Spleen (tissue), 11 donors: ENCODE measurements around the gene HIP1. TPM values are rescaled to one million over a fixed set of nuclear protein-coding genes. Genes with fewer than 3 reads are reported as not detected.

Experiments
- DNase-seq: peaks from one replicate; pipeline ENCODE4 v3.0.0-alpha.2; 2020
- H3K27ac ChIP-seq, 8 donors: fragments of 200-600 bp; sonication (generic) in 7 of 8; 1 replicate in 4 of 8; 2 replicates in 4 of 8; pipeline versions ENCODE4 v1.5.0 to v1.8.0; 2016 to 2021; ENCODE audit warnings: inconsistent platforms in 4 of 8, mild to moderate bottlenecking in 4 of 8, moderate library complexity in 1 of 8
- H3K27me3 ChIP-seq, 7 donors: fragments of 200-600 bp; sonication (generic) in 6 of 7; replicated peaks in 1 of 7; 1 replicate in 4 of 7; 2 replicates in 3 of 7; pipeline versions ENCODE4 v1.5.0 to v1.8.0; 2016 to 2021; ENCODE audit warnings: inconsistent platforms in 3 of 7, mild to moderate bottlenecking in 1 of 7
- H3K36me3 ChIP-seq, 6 donors: fragments of 200-600 bp; sonication (generic) in 5 of 6; 1 replicate in 4 of 6; 2 replicates in 2 of 6; pipeline versions ENCODE4 v1.5.0 to v1.8.0; 2016 to 2021; ENCODE audit warnings: inconsistent platforms in 2 of 6
- H3K4me1 ChIP-seq, 6 donors: fragments of 200-600 bp; sonication (generic) in 5 of 6; 1 replicate in 3 of 6; 2 replicates in 3 of 6; pipeline versions ENCODE4 v1.5.0 to v1.8.0; 2016 to 2021; ENCODE audit warnings: inconsistent platforms in 3 of 6
- H3K4me3 ChIP-seq, 8 donors: fragments of 200-600 bp; sonication (generic) in 7 of 8; 1 replicate in 4 of 8; 2 replicates in 4 of 8; pipeline versions ENCODE4 v1.5.0 to v1.8.0; 2016 to 2021; ENCODE audit warnings: inconsistent platforms in 4 of 8, mild to moderate bottlenecking in 4 of 8, moderate library complexity in 2 of 8
- H3K9me3 ChIP-seq, 8 donors: fragments of 200-600 bp; sonication (generic) in 7 of 8; 1 replicate in 4 of 8; 2 replicates in 4 of 8; pipeline versions ENCODE4 v1.5.0 to v1.8.0; 2016 to 2021; ENCODE audit warnings: inconsistent platforms in 4 of 8
- POLR2A ChIP-seq, 3 donors: fragments of 450-650 bp; IDR thresholded peaks; one replicate each; pipeline ENCODE4 v1.5.1; 2017; ENCODE audit warnings: antibody characterized with exemption in 3 of 3, mild to moderate bottlenecking in 1 of 3
- POLR2AphosphoS5 ChIP-seq, 3 donors: sonication (generic); formaldehyde crosslinking; IDR thresholded peaks; one replicate each; pipeline ENCODE4 v1.5.1; 2017; ENCODE audit warnings: antibody characterized with exemption in 3 of 3
- WGBS, 5 donors: extraction: QIAGEN DNeasy Blood & Tissue Kit in 3 of 5; methylation state at CpG; one replicate each; pipeline versions ENCODE4 v1.1.5 to v1.1.7; 2013 to 2018; 5-methylcytosine and 5-hydroxymethylcytosine counted together
- intact Hi-C: fragments of 100-400 bp; cut with DNase I; formaldehyde crosslinking; loops from one replicate; pipeline ENCODE4 v1.15.0; 2023; ENCODE audit warnings: low total_unique reads
- polyA plus RNA-seq, 3 donors: library from polyadenylated mRNA; stranded (reverse); fragments of 200-250 nt; gene quantifications; one replicate each; pipeline ENCODE4 v1.2.1, GENCODE V29; 2013
- total RNA-seq, 7 donors: library from RNA; depleted of rRNA in 3 of 7; stranded (reverse); fragments of >200 nt in 3 of 7; fragmentation: NEBNext Ultra II Directional in 4 of 7; extraction: Animal tissue kit (Norgen Biotek cat#: 25700) in 4 of 7; gene quantifications; one replicate each; pipeline versions ENCODE4 v1.1.0 to v1.2.1, GENCODE V29; 2016 to 2021
- TF ChIP-seq, protein P1 (sequence below), 11 experiments: fragments of 200-600 bp in 7 of 11; fragments of 450-650 bp in 4 of 11; sonication (generic) in 4 of 11; IDR thresholded peaks in 8 of 11; conservative IDR thresholded peaks in 3 of 11; 1 replicate in 7 of 11; 2 replicates in 4 of 11; pipeline versions ENCODE4 v1.4.0 to v1.8.0; 2016 to 2021; ENCODE audit warnings: antibody characterized with exemption in 11 of 11, inconsistent platforms in 4 of 11, mild to moderate bottlenecking in 1 of 11
- donor health status: healthy with polysubstance abuse.
- donor health status: DM: no; HTN: no; CAD: no; lungs with moderate emphysema.
- donor health status: DM: no; HTN: no; CAD: no.
- donor health status: Bipolar disorder and iron deficiency.
- donor health status: healthy.
- donor health status: DM: no; HTN: no; CAD: no.
- donor health status: DM: yes; HTN: yes; CAD: no.

Gene HIP1
- total and polyA plus RNA-seq, 10 donors, result 3.4 to 52.6 (median 35.1) TPM

DNA sequence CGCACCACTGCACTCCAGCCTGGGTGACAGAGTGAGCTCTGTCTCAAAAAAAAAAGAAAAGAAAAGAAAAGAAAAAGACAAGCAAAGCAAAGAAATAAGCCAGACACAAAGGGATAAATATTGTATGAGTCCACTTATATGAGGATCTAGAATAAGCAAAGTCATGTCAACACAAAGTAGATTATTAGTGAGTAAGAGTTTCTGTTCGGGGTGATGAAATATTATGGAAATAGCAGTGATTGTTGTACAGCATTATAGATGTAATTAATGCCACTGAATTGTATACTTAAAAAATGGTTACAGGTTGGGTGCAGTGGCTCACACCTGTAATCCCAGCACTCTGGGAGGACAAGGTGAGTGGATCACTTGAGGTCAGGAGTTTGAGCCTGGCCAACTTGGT, 83.2 kb downstream of the HIP1 start:
- WGBS, 5 donors, result 89 to 97% (median 94%) methylated on average over 2 of the region's 2 CpGs
- H3K4me1 ChIP-seq, result peaks cover 0 to 35% (median 7%) of the 10 kb centered on the region in 6 donors
- intact Hi-C loops, result no loop called here

DNA sequence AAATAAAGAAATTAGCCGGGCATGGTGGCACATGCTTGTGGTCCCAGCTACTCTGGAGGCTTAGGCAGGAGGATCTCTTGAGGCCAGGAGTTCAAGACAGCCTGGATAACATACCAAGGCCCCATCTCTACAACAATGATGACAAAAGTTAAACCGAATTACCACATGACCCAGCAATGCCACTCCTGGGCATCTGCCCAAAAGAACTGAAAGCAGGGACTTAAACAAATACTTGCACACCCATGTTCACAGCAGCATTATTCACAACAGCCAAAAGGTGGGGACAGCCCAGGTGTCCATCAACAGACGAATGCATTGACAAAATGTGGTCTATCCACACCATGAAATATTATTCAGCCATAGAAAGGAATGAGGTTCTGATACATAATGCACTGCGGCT, 83.9 kb downstream of the HIP1 start:
- Histone ChIP-seq H3K27ac (no peak overlapping the region), H3K27me3 (no peaks in the 10 kb centered on the region), H3K4me3 (no peak overlapping the region), H3K9me3 (no peaks in the 10 kb centered on the region), H3K36me3 (no peaks in the 10 kb centered on the region), H3K4me1 (peaks cover 3 to 42% (median 14%) of the 10 kb centered on the region in 6 donors)
- TF ChIP-seq, protein P1, sequence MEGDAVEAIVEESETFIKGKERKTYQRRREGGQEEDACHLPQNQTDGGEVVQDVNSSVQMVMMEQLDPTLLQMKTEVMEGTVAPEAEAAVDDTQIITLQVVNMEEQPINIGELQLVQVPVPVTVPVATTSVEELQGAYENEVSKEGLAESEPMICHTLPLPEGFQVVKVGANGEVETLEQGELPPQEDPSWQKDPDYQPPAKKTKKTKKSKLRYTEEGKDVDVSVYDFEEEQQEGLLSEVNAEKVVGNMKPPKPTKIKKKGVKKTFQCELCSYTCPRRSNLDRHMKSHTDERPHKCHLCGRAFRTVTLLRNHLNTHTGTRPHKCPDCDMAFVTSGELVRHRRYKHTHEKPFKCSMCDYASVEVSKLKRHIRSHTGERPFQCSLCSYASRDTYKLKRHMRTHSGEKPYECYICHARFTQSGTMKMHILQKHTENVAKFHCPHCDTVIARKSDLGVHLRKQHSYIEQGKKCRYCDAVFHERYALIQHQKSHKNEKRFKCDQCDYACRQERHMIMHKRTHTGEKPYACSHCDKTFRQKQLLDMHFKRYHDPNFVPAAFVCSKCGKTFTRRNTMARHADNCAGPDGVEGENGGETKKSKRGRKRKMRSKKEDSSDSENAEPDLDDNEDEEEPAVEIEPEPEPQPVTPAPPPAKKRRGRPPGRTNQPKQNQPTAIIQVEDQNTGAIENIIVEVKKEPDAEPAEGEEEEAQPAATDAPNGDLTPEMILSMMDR (IDR thresholded peaks at IDR 0.05 in 8 of 11, conservative IDR thresholded peaks at IDR 0.05 in 3 of 11), result no peak
- TF ChIP-seq POLR2AphosphoS5 (IDR thresholded peaks at IDR 0.05), result no peak
- no peak for TF ChIP-seq POLR2A (IDR thresholded peaks at IDR 0.05)
- no peak for DNase-seq
- intact Hi-C loops, result no loop called here
- WGBS, 5 donors, result 90 to 94% (median 92%) methylated on average over 4 of the region's 4 CpGs

More for the DNA sequence above, 83.2 kb downstream of the HIP1 start:
- TF ChIP-seq, protein P1 (IDR thresholded peaks at IDR 0.05 in 8 of 11, conservative IDR thresholded peaks at IDR 0.05 in 3 of 11), result no peak
- no peak for TF ChIP-seq POLR2AphosphoS5 (IDR thresholded peaks at IDR 0.05)
- no peak for TF ChIP-seq POLR2A (IDR thresholded peaks at IDR 0.05)
- Histone ChIP-seq H3K9me3 (no peaks in the 10 kb centered on the region), H3K36me3 (no peaks in the 10 kb centered on the region), H3K4me3 (no peak overlapping the region), H3K27me3 (no peaks in the 10 kb centered on the region), H3K27ac (no peak overlapping the region)
- DNase-seq, result no peak

DNA sequence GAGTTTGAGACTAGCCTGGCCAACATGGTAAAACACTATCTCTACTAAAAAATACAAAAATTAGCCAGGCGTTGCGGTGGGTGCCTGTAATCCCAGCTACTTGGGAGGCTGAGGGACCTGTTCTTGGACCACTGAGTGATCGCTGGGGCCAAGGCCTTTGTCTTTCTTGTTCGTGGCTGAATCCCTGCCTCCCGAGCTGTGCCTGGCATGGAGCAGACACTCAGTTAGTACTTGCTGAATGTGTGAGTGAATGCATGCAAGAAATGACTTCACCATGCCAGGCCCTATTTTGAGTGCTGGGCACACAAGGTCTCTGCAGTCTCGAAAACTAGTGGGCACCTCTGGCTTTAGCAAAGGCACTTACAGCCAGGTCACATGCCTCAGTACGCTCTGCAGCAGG, 85.1 kb downstream of the HIP1 start:
- H3K4me1 ChIP-seq, result peaks cover 3 to 44% (median 19%) of the 10 kb centered on the region in 6 donors
- no peak for TF ChIP-seq POLR2AphosphoS5 (IDR thresholded peaks at IDR 0.05)
- no peak for TF ChIP-seq POLR2A (IDR thresholded peaks at IDR 0.05)
- DNase-seq, result no peak
- 93 to 97% (median 95%) methylated on average over 4 to 7 of the region's 7 CpGs for WGBS, 5 donors
- no peak overlapping the region for H3K4me3 ChIP-seq
- intact Hi-C loops, result no loop called here
- H3K9me3 ChIP-seq, result no peaks in the 10 kb centered on the region
- no peaks in the 10 kb centered on the region for H3K27me3 ChIP-seq
- H3K27ac ChIP-seq, result no peak overlapping the region
- no peaks in the 10 kb centered on the region for H3K36me3 ChIP-seq

DNA sequence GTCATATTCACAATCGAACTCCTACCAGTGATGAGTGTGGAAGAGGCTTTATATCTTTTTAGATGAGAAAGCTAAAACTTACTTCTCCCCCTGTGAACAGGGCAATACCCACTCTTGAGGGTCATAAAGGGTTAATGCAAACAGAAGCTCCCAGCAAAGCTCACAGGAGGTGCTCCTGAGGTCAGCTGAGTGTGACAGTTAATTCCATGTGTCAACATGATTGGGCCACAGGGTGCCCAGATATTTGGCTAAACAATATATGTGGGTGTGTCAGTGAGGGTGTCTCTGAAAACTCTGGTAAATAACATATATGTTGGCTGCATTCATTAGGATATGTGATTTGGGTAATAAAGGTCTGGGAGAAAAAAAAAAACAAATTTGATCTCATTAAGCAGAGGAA, 86.0 kb downstream of the HIP1 start:
- no peaks in the 10 kb centered on the region for H3K27me3 ChIP-seq
- peaks cover 3 to 36% (median 18%) of the 10 kb centered on the region in 6 donors for H3K4me1 ChIP-seq
- TF ChIP-seq, protein P1 (IDR thresholded peaks at IDR 0.05 in 8 of 11, conservative IDR thresholded peaks at IDR 0.05 in 3 of 11), result no peak
- no peak for TF ChIP-seq POLR2A (IDR thresholded peaks at IDR 0.05)
- TF ChIP-seq POLR2AphosphoS5 (IDR thresholded peaks at IDR 0.05), result no peak
- no peak overlapping the region for H3K27ac ChIP-seq
- H3K4me3 ChIP-seq, result no peak overlapping the region
- H3K9me3 ChIP-seq, result no peaks in the 10 kb centered on the region
- intact Hi-C loops, result no loop called here
- DNase-seq, result no peak
- WGBS, 5 donors, result 89 to 97% (median 91%) methylated on average over 1 of the region's 1 CpG
- H3K36me3 ChIP-seq, result no peaks in the 10 kb centered on the region

DNA sequence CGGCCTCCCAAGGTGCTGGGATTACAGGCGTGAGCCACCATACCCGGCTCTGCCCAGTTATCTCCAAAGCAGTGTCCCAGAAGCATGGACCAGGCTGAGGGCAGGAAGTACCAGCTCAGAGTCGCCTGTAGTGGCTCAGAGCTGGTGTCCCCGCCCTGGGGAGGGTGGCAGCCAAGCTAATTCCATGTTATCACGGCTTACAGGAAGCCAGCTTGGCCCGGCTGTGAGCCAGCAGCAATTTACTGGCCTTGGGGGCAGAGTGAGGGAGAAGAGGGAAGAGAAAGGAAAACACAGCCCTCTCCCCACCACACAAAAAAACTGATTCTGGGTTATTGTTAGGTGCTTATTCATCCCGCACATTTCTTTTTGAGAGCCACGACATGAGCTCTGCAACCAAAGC, 88.1 kb downstream of the HIP1 start:
- DNase-seq, result peak; percentile 87
- intact Hi-C loops, result no loop called here
- WGBS, 5 donors, result 23 to 39% (median 28%) methylated on average over 6 to 9 of the region's 9 CpGs
- TF ChIP-seq, protein P1 (IDR thresholded peaks at IDR 0.05 in 8 of 11, conservative IDR thresholded peaks at IDR 0.05 in 3 of 11), result no peak
- TF ChIP-seq POLR2AphosphoS5 (IDR thresholded peaks at IDR 0.05), result peak; percentile 61 to 82 (median 77)
- Histone ChIP-seq H3K36me3 (no peaks in the 10 kb centered on the region), H3K27ac (peak overlapping the region; percentile 2 to 79 (median 70)), H3K4me1 (peaks cover 3 to 31% (median 18%) of the 10 kb centered on the region in 6 donors), H3K4me3 (no peak overlapping the region), H3K9me3 (no peaks in the 10 kb centered on the region), H3K27me3 (no peaks in the 10 kb centered on the region)
